Caco-2 (cell line): ENCODE results near the gene MBTD1. TPM values are rescaled to one million over a fixed set of nuclear protein-coding genes. Genes with fewer than 3 reads are reported as not detected.

Source experiments
- BruUV-seq: library from RNA; stranded (reverse); fragments of 400-500 nt; replicated peaks from 2 replicates; lab custom pipeline; 2021; lab: Mats Ljungman, UMichigan
- CTCF ChIA-PET: fragments of 300-600 bp; sonication (Branson Sonifier 250); formaldehyde crosslinking; loops from one replicate; lab custom pipeline; 2022; ENCODE audit warnings: antibody characterized with exemption; lab: Charles Lee
- POLR2A ChIA-PET: fragments of 300-600 bp; sonication (Branson Sonifier 250); formaldehyde crosslinking; loops from one replicate; lab custom pipeline; 2022; ENCODE audit warnings: antibody characterized with exemption; lab: Charles Lee
- DNase-seq, 2 experiments: peaks; one replicate each; pipeline versions ENCODE4 v3.0.0 to v3.0.0-alpha.2; 2020 to 2022
- H3K27me3 ChIP-seq: replicated peaks from 2 replicates; pipeline ENCODE4 v1.6.0; 2011; ENCODE audit warnings: low read length; ENCODE audit not compliant: control insufficient read depth, insufficient read depth
- H3K36me3 ChIP-seq: 2 replicates; pipeline ENCODE4 v1.5.1; 2011; ENCODE audit warnings: low read length; ENCODE audit not compliant: control insufficient read depth, insufficient read depth
- H3K4me1 ChIP-seq: fragments of 250-450 bp; sonication (Bioruptor Pico); 2 replicates; pipeline ENCODE4 v1.5.1; 2020; ENCODE audit warnings: mild to moderate bottlenecking
- H3K4me3 ChIP-seq: 2 replicates; pipeline ENCODE4 v1.5.1; 2011; ENCODE audit warnings: low read depth, mild to moderate bottlenecking, control low read depth, low read length
- H3K9me3 ChIP-seq: fragments of 250-450 bp; sonication (Bioruptor Pico); 2 replicates; pipeline ENCODE4 v1.5.1; 2020; ENCODE audit warnings: mild to moderate bottlenecking, moderate library complexity
- H3K27ac Mint-ChIP-seq: one replicate; pipeline ENCODE4 v1.8.0; 2022; ENCODE audit warnings: mixed read lengths; ENCODE audit not compliant: unreplicated experiment
- H3K27me3 Mint-ChIP-seq: one replicate; pipeline ENCODE4 v1.8.0; 2022; ENCODE audit warnings: mixed read lengths; ENCODE audit not compliant: insufficient read depth, unreplicated experiment
- H3K36me3 Mint-ChIP-seq: one replicate; pipeline ENCODE4 v1.8.0; 2022; ENCODE audit warnings: mild to moderate bottlenecking, mixed read lengths; ENCODE audit not compliant: insufficient read depth, unreplicated experiment
- H3K4me1 Mint-ChIP-seq: one replicate; pipeline ENCODE4 v1.8.0; 2022; ENCODE audit warnings: low read depth, mixed read lengths; ENCODE audit not compliant: unreplicated experiment
- H3K4me3 Mint-ChIP-seq: one replicate; pipeline ENCODE4 v1.8.0; 2022; ENCODE audit warnings: mild to moderate bottlenecking, moderate library complexity, mixed read lengths; ENCODE audit not compliant: unreplicated experiment
- H3K9me3 Mint-ChIP-seq: one replicate; pipeline ENCODE4 v1.8.0; 2022; ENCODE audit warnings: mixed read lengths; ENCODE audit not compliant: unreplicated experiment
- CTCF ChIP-seq, 2 experiments: fragments of 200-600 bp in 1 of 2; IDR thresholded peaks; 1 replicate in 1 of 2; 2 replicates in 1 of 2; pipeline versions ENCODE4 v1.5.1 to v1.8.0; 2011 to 2022; ENCODE audit warnings: antibody characterized with exemption in 1 of 2, control low read depth in 1 of 2, inconsistent platforms in 1 of 2, low read depth in 1 of 2, low read length in 1 of 2, mild to moderate bottlenecking in 1 of 2, moderate library complexity in 1 of 2; ENCODE audit not compliant: insufficient read depth in 1 of 2, severe bottlenecking in 1 of 2, unreplicated experiment in 1 of 2
- intact Hi-C: fragments of 100-400 bp; cut with micrococcal nuclease; formaldehyde crosslinking; loops from one replicate; pipeline ENCODE4 v1.10.0; 2022; ENCODE audit not compliant: unreplicated experiment
- total RNA-seq: library from RNA; stranded (reverse); gene quantifications from 2 replicates; pipeline ENCODE4 v1.2.3, GENCODE V29; 2022

The MBTD1 gene
- total RNA-seq, 1 experiment from 2014 or later = 26.2 TPM

- Histone ChIP-seq H3K9me3 (no peaks in the 10 kb centered on the region), H3K4me1 (peaks cover 9% of the 10 kb centered on the region), H3K36me3 (no peaks in the 10 kb centered on the region; the same call in 1 of the 2 replicates), H3K4me3 (no peak overlapping the region), H3K27me3 (no peaks in the 10 kb centered on the region)
- peak overlapping the region; percentile 40 for H3K4me3 Mint-ChIP-seq
- H3K27me3 Mint-ChIP-seq = no peaks in the 10 kb centered on the region
- H3K4me1 Mint-ChIP-seq = no peaks in the 10 kb centered on the region
- ChIA-PET CTCF (no interaction called here), POLR2A (interaction anchor here (0.9 to 1.0 kb wide), 2 partner anchors 11 to 34 kb away, joined by 3 to 4 read pairs; partner anchors contain the start of genes NME2 and SPAG9)
- no peaks in the 10 kb centered on the region for H3K9me3 Mint-ChIP-seq
- H3K36me3 Mint-ChIP-seq = peaks cover 45% of the 10 kb centered on the region
- BruUV-seq = no TSS peak
- intact Hi-C loops = no loop called here
- no peak for TF ChIP-seq CTCF (IDR thresholded peaks at IDR 0.05; ENCODE audit: insufficient read depth in 1 of 2, low read depth in 1 of 2, low read length in 1 of 2, severe bottlenecking in 1 of 2, unreplicated experiment in 1 of 2)
- H3K27ac Mint-ChIP-seq = no peak overlapping the region
- DNase-seq = no peak
Measured at GRCh38 chr17:51155416-51155815, 104.4 kb downstream of the MBTD1 start.

- ChIA-PET POLR2A (interaction anchor here (0.5 kb wide), 1 partner anchor 61 kb away, joined by 3 read pairs; no protein-coding TSS in a partner anchor), CTCF (interaction anchor here (1.2 to 2.3 kb wide), 2 partner anchors 77 to 153 kb away, joined by 3 to 11 read pairs; no protein-coding TSS in a partner anchor)
- no peak for TF ChIP-seq CTCF (IDR thresholded peaks at IDR 0.05; ENCODE audit: insufficient read depth in 1 of 2, low read depth in 1 of 2, low read length in 1 of 2, severe bottlenecking in 1 of 2, unreplicated experiment in 1 of 2)
- Histone ChIP-seq H3K9me3 (no peaks in the 10 kb centered on the region), H3K27me3 (no peaks in the 10 kb centered on the region), H3K4me3 (peak overlapping the region; percentile 69), H3K36me3 (no peaks in the 10 kb centered on the region; the same call in 1 of the 2 replicates), H3K4me1 (peaks cover 9% of the 10 kb centered on the region)
- no peaks in the 10 kb centered on the region for H3K4me1 Mint-ChIP-seq
- intact Hi-C loops = loop anchor here (5.0 kb wide), 1 partner anchor 287 kb away; the partner anchor contains the start of gene TOB1
- H3K4me3 Mint-ChIP-seq = no peak overlapping the region
- peaks cover 37% of the 10 kb centered on the region for H3K36me3 Mint-ChIP-seq
- no peaks in the 10 kb centered on the region for H3K27me3 Mint-ChIP-seq
- H3K9me3 Mint-ChIP-seq = no peaks in the 10 kb centered on the region
- no TSS peak for BruUV-seq
- DNase-seq = peak in 1 of 2 experiments; percentile 18
- no peak overlapping the region for H3K27ac Mint-ChIP-seq
Measured at GRCh38 chr17:51154176-51154575, 105.7 kb downstream of the MBTD1 start.

- peak; percentile 65 to 89 for TF ChIP-seq CTCF (IDR thresholded peaks at IDR 0.05; ENCODE audit: insufficient read depth in 1 of 2, low read depth in 1 of 2, low read length in 1 of 2, severe bottlenecking in 1 of 2, unreplicated experiment in 1 of 2)
- Histone ChIP-seq H3K9me3 (no peaks in the 10 kb centered on the region), H3K27me3 (no peaks in the 10 kb centered on the region), H3K4me3 (peak within 1 kb of the TSS; percentile 69), H3K36me3 (no peaks in the 10 kb centered on the region; the same call in 1 of the 2 replicates), H3K4me1 (peaks cover 9% of the 10 kb centered on the region)
- peak; percentile 98 to 99 for DNase-seq
- Mint-ChIP-seq H3K4me3 (no peak within 1 kb of the TSS), H3K36me3 (peaks cover 29% of the 10 kb centered on the region), H3K9me3 (no peaks in the 10 kb centered on the region), H3K4me1 (no peaks in the 10 kb centered on the region), H3K27ac (no peak within 1 kb of the TSS), H3K27me3 (no peaks in the 10 kb centered on the region)
- TSS peak; percentile 54 for BruUV-seq
- ChIA-PET POLR2A (interaction anchor here (0.7 to 2.5 kb wide), 5 partner anchors 8 to 109 kb away, joined by 3 to 42 read pairs (median 3); partner anchors contain the start of genes NME2 and SPAG9), CTCF (interaction anchor here (0.6 to 2.3 kb wide), 21 partner anchors 9 to 301 kb away, joined by 3 to 20 read pairs (median 5); partner anchors contain the start of genes NME2 and SPAG9)
- intact Hi-C loops = loop anchor here (1.0 to 5.0 kb wide), 6 partner anchors 27 to 286 kb away; partner anchors contain the start of gene TOB1
Measured at GRCh38 chr17:51153210-51154072, 106.4 kb downstream of the MBTD1 start, which contains the start of gene NME1. NME1 (plus strand) TSS chr17:51153559; CDS start chr17:51155655, 2,096 bp downstream.
